ENCODE data around the gene SLC35G6. TPM values are rescaled to one million over a fixed set of nuclear protein-coding genes. Genes with fewer than 3 reads are reported as not detected.

Gene SLC35G6
- total and polyA plus RNA-seq, 2 of the 13 experiments (the other 11 are each of a cell fraction or from before 2014, with no cell fraction given) = 0.07 TPM; not detected in 1

DNA sequence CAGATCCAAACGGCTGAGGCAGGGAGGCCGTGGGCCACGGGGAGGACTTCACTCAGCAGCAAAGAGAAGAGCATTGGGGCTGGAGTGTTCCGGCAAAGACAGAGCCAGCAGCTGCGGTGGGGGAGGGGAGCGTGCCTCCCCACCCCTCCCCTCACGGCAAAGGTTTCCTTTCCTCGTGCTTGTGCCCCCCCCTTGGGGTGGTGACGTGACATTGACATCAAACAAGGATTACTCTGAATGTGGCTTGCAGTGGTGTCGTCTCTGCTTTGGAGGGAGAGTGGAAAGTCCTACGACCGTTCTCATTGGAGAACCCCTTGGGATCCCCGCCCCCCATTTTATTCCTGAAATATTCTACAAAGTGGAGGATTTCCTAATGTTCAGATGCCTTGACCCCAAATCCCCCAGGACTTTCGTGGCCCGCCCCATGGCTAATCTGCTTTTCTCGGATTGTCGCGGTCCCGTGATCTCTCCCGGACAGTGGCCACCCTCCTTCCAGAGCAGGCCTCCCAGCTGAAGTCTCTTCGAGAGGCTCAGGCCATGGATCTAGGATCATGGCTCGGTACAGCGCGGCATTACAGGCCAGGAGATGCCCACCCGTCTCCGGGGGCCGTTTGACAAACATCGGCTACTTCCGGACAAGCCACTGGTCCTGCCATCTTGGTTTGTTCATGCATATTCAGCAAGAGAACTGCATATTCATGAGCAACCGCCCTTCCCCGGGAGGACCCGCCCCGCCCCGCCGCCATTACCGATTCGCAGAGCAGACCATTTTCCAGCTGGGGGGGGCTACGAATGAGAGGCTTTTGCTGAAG is 2.2 kb downstream of the SLC35G6 start (continued):
- TF ChIP-seq, protein P1, sequence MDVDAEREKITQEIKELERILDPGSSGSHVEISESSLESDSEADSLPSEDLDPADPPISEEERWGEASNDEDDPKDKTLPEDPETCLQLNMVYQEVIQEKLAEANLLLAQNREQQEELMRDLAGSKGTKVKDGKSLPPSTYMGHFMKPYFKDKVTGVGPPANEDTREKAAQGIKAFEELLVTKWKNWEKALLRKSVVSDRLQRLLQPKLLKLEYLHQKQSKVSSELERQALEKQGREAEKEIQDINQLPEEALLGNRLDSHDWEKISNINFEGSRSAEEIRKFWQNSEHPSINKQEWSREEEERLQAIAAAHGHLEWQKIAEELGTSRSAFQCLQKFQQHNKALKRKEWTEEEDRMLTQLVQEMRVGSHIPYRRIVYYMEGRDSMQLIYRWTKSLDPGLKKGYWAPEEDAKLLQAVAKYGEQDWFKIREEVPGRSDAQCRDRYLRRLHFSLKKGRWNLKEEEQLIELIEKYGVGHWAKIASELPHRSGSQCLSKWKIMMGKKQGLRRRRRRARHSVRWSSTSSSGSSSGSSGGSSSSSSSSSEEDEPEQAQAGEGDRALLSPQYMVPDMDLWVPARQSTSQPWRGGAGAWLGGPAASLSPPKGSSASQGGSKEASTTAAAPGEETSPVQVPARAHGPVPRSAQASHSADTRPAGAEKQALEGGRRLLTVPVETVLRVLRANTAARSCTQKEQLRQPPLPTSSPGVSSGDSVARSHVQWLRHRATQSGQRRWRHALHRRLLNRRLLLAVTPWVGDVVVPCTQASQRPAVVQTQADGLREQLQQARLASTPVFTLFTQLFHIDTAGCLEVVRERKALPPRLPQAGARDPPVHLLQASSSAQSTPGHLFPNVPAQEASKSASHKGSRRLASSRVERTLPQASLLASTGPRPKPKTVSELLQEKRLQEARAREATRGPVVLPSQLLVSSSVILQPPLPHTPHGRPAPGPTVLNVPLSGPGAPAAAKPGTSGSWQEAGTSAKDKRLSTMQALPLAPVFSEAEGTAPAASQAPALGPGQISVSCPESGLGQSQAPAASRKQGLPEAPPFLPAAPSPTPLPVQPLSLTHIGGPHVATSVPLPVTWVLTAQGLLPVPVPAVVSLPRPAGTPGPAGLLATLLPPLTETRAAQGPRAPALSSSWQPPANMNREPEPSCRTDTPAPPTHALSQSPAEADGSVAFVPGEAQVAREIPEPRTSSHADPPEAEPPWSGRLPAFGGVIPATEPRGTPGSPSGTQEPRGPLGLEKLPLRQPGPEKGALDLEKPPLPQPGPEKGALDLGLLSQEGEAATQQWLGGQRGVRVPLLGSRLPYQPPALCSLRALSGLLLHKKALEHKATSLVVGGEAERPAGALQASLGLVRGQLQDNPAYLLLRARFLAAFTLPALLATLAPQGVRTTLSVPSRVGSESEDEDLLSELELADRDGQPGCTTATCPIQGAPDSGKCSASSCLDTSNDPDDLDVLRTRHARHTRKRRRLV (CRISPR knock-in tag; IDR thresholded peaks at IDR 0.05) = peak; percentile 73; the same call in 1 of the 2 replicates
- TF ChIP-seq ZNF709 (CRISPR knock-in tag; IDR thresholded peaks at IDR 0.05) = no peak
- TF ChIP-seq CREB1 (IDR thresholded peaks at IDR 0.05) = peak; percentile 86
- TF ChIP-seq CREB1 (CRISPR knock-in tag; IDR thresholded peaks at IDR 0.05) = peak; percentile 93
- TF ChIP-seq ZNF274 (CRISPR knock-in tag; IDR thresholded peaks at IDR 0.05) = 0 out of 2 replicates have a peak, but pooled peaks have one; percentile 35
- TF ChIP-seq MAFK (conservative IDR thresholded peaks at IDR 0.05 in 1 of 2, IDR thresholded peaks at IDR 0.05 in 1 of 2; ENCODE audit: low read length in 2 of 2) = peak in 1 of 2 experiments; percentile 37; a peak in 2 of 4 replicates
- 0 out of 2 replicates have a peak, but pooled peaks have one; percentile 25 for TF ChIP-seq ZNF746 (CRISPR knock-in tag; IDR thresholded peaks at IDR 0.05)
- TF ChIP-seq, protein P2, sequence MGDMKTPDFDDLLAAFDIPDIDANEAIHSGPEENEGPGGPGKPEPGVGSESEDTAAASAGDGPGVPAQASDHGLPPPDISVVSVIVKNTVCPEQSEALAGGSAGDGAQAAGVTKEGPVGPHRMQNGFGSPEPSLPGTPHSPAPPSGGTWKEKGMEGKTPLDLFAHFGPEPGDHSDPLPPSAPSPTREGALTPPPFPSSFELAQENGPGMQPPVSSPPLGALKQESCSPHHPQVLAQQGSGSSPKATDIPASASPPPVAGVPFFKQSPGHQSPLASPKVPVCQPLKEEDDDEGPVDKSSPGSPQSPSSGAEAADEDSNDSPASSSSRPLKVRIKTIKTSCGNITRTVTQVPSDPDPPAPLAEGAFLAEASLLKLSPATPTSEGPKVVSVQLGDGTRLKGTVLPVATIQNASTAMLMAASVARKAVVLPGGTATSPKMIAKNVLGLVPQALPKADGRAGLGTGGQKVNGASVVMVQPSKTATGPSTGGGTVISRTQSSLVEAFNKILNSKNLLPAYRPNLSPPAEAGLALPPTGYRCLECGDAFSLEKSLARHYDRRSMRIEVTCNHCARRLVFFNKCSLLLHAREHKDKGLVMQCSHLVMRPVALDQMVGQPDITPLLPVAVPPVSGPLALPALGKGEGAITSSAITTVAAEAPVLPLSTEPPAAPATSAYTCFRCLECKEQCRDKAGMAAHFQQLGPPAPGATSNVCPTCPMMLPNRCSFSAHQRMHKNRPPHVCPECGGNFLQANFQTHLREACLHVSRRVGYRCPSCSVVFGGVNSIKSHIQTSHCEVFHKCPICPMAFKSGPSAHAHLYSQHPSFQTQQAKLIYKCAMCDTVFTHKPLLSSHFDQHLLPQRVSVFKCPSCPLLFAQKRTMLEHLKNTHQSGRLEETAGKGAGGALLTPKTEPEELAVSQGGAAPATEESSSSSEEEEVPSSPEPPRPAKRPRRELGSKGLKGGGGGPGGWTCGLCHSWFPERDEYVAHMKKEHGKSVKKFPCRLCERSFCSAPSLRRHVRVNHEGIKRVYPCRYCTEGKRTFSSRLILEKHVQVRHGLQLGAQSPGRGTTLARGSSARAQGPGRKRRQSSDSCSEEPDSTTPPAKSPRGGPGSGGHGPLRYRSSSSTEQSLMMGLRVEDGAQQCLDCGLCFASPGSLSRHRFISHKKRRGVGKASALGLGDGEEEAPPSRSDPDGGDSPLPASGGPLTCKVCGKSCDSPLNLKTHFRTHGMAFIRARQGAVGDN (CRISPR knock-in tag; IDR thresholded peaks at IDR 0.05) = peak; percentile 73
- peak; percentile 30; the same call in 1 of the 2 replicates for TF ChIP-seq ELF4 (CRISPR knock-in tag; IDR thresholded peaks at IDR 0.05; ENCODE audit: borderline replicate concordance)
- 0 out of 2 replicates have a peak, but pooled peaks have one; percentile 24 for TF ChIP-seq TAF1 (CRISPR knock-in tag; IDR thresholded peaks at IDR 0.05)
- TF ChIP-seq ZNF24 (IDR thresholded peaks at IDR 0.05) = no peak
- TF ChIP-seq ZNF570 (CRISPR knock-in tag; IDR thresholded peaks at IDR 0.05; ENCODE audit: borderline replicate concordance) = no peak
- TF ChIP-seq GATAD2A (CRISPR knock-in tag; IDR thresholded peaks at IDR 0.05) = 0 out of 2 replicates have a peak, but pooled peaks have one; percentile 40
- TF ChIP-seq, protein P3, sequence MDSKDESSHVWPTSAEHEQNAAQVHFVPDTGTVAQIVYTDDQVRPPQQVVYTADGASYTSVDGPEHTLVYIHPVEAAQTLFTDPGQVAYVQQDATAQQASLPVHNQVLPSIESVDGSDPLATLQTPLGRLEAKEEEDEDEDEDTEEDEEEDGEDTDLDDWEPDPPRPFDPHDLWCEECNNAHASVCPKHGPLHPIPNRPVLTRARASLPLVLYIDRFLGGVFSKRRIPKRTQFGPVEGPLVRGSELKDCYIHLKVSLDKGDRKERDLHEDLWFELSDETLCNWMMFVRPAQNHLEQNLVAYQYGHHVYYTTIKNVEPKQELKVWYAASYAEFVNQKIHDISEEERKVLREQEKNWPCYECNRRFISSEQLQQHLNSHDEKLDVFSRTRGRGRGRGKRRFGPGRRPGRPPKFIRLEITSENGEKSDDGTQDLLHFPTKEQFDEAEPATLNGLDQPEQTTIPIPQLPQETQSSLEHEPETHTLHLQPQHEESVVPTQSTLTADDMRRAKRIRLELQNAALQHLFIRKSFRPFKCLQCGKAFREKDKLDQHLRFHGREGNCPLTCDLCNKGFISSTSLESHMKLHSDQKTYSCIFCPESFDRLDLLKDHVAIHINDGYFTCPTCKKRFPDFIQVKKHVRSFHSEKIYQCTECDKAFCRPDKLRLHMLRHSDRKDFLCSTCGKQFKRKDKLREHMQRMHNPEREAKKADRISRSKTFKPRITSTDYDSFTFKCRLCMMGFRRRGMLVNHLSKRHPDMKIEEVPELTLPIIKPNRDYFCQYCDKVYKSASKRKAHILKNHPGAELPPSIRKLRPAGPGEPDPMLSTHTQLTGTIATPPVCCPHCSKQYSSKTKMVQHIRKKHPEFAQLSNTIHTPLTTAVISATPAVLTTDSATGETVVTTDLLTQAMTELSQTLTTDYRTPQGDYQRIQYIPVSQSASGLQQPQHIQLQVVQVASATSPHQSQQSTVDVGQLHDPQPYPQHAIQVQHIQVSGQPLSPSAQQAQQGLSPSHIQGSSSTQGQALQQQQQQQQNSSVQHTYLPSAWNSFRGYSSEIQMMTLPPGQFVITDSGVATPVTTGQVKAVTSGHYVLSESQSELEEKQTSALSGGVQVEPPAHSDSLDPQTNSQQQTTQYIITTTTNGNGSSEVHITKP (CRISPR knock-in tag; IDR thresholded peaks at IDR 0.05; ENCODE audit: low read depth) = peak; percentile 33; the same call in 1 of the 2 replicates

Measured in HepG2 (cell line).